ENCODE data around the gene B9D1. TPM values are rescaled to one million over a fixed set of nuclear protein-coding genes. Genes with fewer than 3 reads are reported as not detected.

The B9D1 gene
- total RNA-seq, 8 experiments from 2014 or later = 22.5 to 48.1 (median 36.5) TPM

- ATAC-seq (replicated peaks in 6 of 8) = no peak
- H3K4me1 ChIP-seq (replicated peaks in 1 of 2) = peaks cover 0 to 3% of the 10 kb centered on the region in 2 donors
- 93 to 100% (median 99%) methylated on average over 1 to 6 of the region's 10 CpGs; no CpG with 5 or more reads in 6 of the 10 experiments for WGBS, 10 experiments
- in situ Hi-C loops (cut with MboI; ENCODE audit: low pct_unique_long_range_greater_than_20kb in 2 of 9, low sequenced_read_pairs in 9 of 9, unreplicated experiment in 9 of 9) = no loop called here
- H3K4me3 ChIP-seq = no peak overlapping the region
- H3K27ac ChIP-seq = no peak overlapping the region
These were observed 34.0 kb downstream of the B9D1 start for GRCh38 chr17:19328441-19329061.

DNA sequence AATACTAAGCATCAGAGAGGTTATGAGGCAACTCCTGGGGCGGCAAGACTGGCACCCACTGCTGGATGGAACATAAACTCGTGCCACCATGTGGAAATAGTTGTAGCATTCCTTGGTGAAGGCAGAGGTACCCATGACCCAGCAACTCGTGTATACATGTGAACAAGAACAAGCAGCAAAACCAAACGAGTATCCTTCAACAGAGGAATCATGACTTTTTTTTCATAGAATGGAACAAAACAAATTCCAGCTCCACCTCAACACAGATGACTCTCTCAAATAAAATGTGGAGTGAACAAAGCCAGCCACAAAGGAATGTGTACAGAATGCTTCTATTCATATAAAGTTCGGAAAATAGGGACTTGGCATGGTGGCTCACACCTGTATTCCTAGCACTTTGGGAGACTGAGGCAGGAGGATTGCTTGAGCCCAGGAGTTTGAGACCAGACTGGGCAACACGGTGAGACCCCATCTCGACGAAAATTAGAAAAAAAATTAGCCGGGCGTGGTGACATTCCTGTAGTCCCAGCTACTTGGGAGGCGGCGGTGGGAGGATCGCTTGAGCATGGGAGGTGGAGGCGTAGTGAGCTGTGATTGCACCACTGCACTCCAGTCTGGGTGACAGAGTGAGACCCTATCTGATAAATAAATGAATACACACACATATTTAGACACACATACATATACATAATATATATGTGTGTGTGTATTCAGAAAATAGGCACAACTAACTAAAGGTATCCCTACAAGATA is 35.3 kb downstream of the B9D1 start:
- Histone ChIP-seq H3K27ac (no peak overlapping the region), H3K4me3 (no peak overlapping the region), H3K4me1 (replicated peaks in 1 of 2) (peaks cover 0 to 3% of the 10 kb centered on the region in 2 donors)
- ATAC-seq (replicated peaks in 6 of 8) = peak in 3 of 8 experiments; percentile 11 to 87 (median 52)
- in situ Hi-C loops (cut with MboI; ENCODE audit: low pct_unique_long_range_greater_than_20kb in 2 of 9, low sequenced_read_pairs in 9 of 9, unreplicated experiment in 9 of 9) = no loop called here
- 34 to 96% (median 84%) methylated on average over 2 to 11 of the region's 14 CpGs for WGBS, 10 experiments

GRCh38 chr17:19325542-19325941 is 37.0 kb downstream of the B9D1 start:
- Histone ChIP-seq H3K4me1 (replicated peaks in 1 of 2) (no peaks in the 10 kb centered on the region), H3K4me3 (no peak overlapping the region), H3K27ac (no peak overlapping the region)
- in situ Hi-C loops (cut with MboI; ENCODE audit: low pct_unique_long_range_greater_than_20kb in 2 of 9, low sequenced_read_pairs in 9 of 9, unreplicated experiment in 9 of 9) = no loop called here
- no peak for ATAC-seq (replicated peaks in 6 of 8)

DNA sequence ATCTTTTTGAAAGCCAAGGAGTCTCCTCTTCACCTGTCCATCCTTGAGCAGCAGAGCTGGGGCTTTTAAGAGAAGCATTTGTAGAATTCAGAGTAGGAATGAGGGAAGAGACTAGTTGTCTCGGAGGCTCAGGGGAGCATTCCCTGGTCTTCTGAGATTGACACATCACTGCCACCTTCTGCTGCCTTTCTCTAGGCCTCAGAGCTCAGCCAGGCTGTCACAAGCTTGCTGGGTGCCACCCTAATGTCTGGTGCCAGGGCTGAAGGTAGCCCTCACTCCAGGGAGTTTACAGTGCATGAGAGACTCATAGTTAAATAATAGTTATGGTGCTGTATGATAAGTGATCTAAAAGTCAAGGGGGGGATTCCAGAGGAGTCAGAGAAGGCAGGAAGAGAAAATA is 39.7 kb downstream of the B9D1 start:
- WGBS, 10 experiments = 80 to 100% (median 89%) methylated on average over 1 of the region's 1 CpG; no CpG with 5 or more reads in 7 of the 10 experiments
- no peak for ATAC-seq (replicated peaks in 6 of 8)

DNA sequence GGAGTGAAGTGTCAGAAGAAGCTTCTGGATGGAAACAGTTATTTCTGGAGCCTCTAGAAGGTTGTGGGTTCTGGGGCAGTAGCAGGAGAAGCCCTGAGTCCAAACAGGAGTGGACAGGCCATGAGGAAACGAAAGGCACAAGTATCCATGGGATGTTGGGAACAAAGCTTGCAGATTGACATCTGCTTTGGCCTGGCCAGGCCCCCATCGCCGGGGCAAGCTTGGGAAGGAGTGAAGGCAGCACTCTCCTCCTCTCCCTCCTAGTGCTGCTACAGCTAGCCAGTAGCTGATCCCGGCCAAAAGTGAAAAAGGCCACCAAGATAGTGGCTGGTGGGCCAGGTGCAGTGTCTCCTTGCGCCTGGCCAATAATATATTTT is 40.4 kb downstream of the B9D1 start:
- ATAC-seq (replicated peaks in 6 of 8) = no peak
- Histone ChIP-seq H3K4me3 (no peak overlapping the region), H3K27ac (no peak overlapping the region), H3K4me1 (replicated peaks in 1 of 2) (peaks cover 8 to 10% of the 10 kb centered on the region in 2 donors)
- in situ Hi-C loops (cut with MboI; ENCODE audit: low pct_unique_long_range_greater_than_20kb in 2 of 9, low sequenced_read_pairs in 9 of 9, unreplicated experiment in 9 of 9) = no loop called here
- WGBS, 10 experiments = 70 to 100% (median 92%) methylated on average over 2 to 5 of the region's 5 CpGs; no CpG with 5 or more reads in 5 of the 10 experiments

More for the DNA sequence above, 39.7 kb downstream of the B9D1 start:
- no peak overlapping the region for H3K27ac ChIP-seq
- H3K4me1 ChIP-seq (replicated peaks in 1 of 2) = peaks cover 4% of the 10 kb centered on the region in 2 donors
- H3K4me3 ChIP-seq = no peak overlapping the region
- in situ Hi-C loops (cut with MboI; ENCODE audit: low pct_unique_long_range_greater_than_20kb in 2 of 9, low sequenced_read_pairs in 9 of 9, unreplicated experiment in 9 of 9) = no loop called here

GRCh38 chr17:19321481-19322128 is 40.9 kb downstream of the B9D1 start:
- no peak for ATAC-seq (replicated peaks in 6 of 8)
- in situ Hi-C loops (cut with MboI; ENCODE audit: low pct_unique_long_range_greater_than_20kb in 2 of 9, low sequenced_read_pairs in 9 of 9, unreplicated experiment in 9 of 9) = no loop called here
- H3K4me1 ChIP-seq (replicated peaks in 1 of 2) = peaks cover 13 to 15% of the 10 kb centered on the region in 2 donors
- H3K27ac ChIP-seq = no peak overlapping the region
- H3K4me3 ChIP-seq = no peak overlapping the region
- WGBS, 10 experiments = 73 to 100% (median 89%) methylated on average over 1 to 5 of the region's 9 CpGs; no CpG with 5 or more reads in 3 of the 10 experiments

DNA sequence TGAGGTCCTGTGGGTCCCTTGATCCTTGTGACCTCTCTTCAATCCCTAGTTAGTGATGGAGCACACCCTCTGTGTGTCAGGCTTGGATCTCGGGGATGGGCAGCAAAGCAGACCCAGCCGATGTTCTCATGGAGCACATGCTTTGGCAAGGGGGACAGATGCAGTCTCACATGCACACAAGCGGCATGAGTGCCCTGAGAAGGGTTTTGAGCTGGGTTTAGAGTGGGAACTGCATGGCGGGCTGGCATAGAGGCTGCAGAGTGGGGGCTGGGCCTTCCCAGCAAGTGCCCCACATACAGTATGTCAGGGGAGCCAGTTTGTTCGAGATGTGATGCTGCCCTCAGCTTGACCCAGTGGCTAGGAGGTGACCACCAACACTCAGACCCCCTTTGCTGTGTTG is 41.6 kb downstream of the B9D1 start:
- H3K4me3 ChIP-seq = no peak overlapping the region
- no peak overlapping the region for H3K27ac ChIP-seq
- ATAC-seq (replicated peaks in 6 of 8) = no peak
- H3K4me1 ChIP-seq (replicated peaks in 1 of 2) = peaks cover 16 to 19% of the 10 kb centered on the region in 2 donors
- in situ Hi-C loops (cut with MboI; ENCODE audit: low pct_unique_long_range_greater_than_20kb in 2 of 9, low sequenced_read_pairs in 9 of 9, unreplicated experiment in 9 of 9) = no loop called here
- WGBS, 10 experiments = 67 to 88% (median 75%) methylated on average over 1 to 4 of the region's 5 CpGs; no CpG with 5 or more reads in 7 of the 10 experiments

DNA sequence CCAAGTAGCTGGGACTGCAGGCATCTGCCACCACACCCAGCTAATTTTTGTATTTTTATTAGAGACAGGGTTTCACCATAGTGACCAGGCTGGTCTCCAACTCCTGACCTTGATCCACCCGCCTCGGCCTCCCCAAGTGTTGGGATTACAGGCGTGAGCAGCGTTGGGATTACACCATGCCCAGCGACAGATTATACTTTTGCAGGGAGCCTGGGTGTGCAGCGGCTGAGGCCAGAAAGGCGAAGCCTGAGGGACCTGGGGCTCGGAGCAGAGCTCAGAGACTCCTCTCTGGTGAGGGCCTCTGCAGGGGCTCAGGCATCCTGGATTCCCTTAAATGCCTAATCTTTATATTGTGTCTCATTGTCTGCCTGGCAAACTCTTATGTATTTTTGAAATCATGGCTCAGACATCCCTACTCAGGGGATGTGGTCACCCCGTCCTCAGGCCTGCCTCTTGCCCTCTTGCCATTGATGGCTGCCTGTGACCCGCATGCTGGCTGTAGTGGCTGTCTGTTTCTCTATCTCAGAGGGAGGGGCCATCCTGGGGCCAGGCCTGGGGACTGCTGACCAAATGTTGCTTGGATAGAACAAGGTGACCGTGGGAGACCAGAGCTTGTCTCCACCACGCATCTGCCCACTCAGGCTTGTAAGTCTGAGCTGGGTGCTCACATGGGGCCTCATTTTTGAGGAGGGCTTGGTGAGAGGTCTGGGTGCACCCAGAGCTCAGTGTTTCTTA is 42.6 kb downstream of the B9D1 start:
- no peak overlapping the region for H3K27ac ChIP-seq
- in situ Hi-C loops (cut with MboI; ENCODE audit: low pct_unique_long_range_greater_than_20kb in 2 of 9, low sequenced_read_pairs in 9 of 9, unreplicated experiment in 9 of 9) = no loop called here
- H3K4me3 ChIP-seq = no peak overlapping the region
- WGBS, 10 experiments = 90 to 100% (median 96%) methylated on average over 3 to 6 of the region's 12 CpGs; no CpG with 5 or more reads in 4 of the 10 experiments
- H3K4me1 ChIP-seq (replicated peaks in 1 of 2) = peaks cover 16 to 19% of the 10 kb centered on the region in 2 donors
- ATAC-seq (replicated peaks in 6 of 8) = no peak

DNA sequence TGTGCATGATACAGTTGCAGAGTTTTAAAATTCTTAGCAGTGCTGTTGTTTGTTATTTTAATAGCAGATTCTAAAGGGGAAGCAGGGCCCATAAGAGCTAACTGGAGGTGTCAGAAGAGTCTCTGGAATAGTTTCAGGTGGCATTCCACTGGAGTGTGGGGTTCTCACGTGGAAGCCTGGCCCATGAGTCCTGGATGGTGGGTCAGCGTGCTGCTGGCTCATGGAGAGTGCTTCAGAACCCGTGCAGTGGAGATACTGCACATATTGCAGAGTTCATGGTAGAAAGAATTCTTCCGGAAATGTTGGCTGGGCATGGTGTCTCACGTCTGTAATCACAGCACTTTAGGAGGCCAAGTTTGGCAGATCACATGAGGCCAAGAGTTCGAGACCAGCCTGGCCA is 43.9 kb downstream of the B9D1 start:
- ATAC-seq (replicated peaks in 6 of 8) = no peak
- 60 to 100% (median 100%) methylated on average over 1 to 3 of the region's 6 CpGs; no CpG with 5 or more reads in 5 of the 10 experiments for WGBS, 10 experiments
- H3K4me1 ChIP-seq (replicated peaks in 1 of 2) = peaks cover 16 to 19% of the 10 kb centered on the region in 2 donors
- in situ Hi-C loops (cut with MboI; ENCODE audit: low pct_unique_long_range_greater_than_20kb in 2 of 9, low sequenced_read_pairs in 9 of 9, unreplicated experiment in 9 of 9) = no loop called here
- no peak overlapping the region for H3K4me3 ChIP-seq
- no peak overlapping the region for H3K27ac ChIP-seq

GRCh38 chr17:19317359-19318095 is 45.0 kb downstream of the B9D1 start:
- 0 to 100% (median 26%) methylated on average over 1 to 10 of the region's 19 CpGs; no CpG with 5 or more reads in 6 of the 10 experiments for WGBS, 10 experiments
- in situ Hi-C loops (cut with MboI; ENCODE audit: low pct_unique_long_range_greater_than_20kb in 2 of 9, low sequenced_read_pairs in 9 of 9, unreplicated experiment in 9 of 9) = no loop called here
- ATAC-seq (replicated peaks in 6 of 8) = peak; percentile 97 to 99 (median 98)
- Histone ChIP-seq H3K4me1 (replicated peaks in 1 of 2) (peaks cover 16 to 19% of the 10 kb centered on the region in 2 donors), H3K27ac (peak overlapping the region; percentile 53 to 58), H3K4me3 (peak overlapping the region in 2 of 5 donors; percentile 1 to 10)

DNA sequence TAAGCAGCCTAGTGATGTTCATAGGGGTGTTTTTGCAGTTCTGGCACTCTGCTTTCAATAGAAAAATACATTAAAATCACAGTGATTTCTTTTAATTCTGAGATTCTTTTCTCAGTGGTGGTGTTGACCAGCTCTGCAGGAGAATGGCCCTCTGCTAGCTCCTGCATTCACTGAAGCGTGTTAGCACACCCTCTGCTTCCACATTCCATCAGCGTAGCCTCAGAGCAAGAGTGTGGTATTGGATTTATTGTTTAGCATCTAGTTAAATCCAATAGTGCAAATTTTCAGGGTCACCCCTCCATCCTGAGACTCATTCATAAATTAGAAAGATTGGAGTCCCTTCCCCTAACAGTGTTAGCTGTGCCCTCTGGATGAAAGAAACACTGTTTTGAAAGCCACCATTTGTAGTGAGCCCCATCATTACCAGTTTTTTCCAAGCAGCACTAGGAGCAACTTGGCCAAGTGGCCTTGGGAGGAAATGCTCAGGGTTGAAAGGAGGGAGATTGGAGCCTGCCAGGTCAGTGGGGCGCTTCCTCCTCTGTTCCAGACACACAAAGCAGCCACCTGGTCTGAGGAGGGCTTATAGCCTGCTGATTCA is 45.7 kb downstream of the B9D1 start:
- WGBS, 10 experiments = 40 to 100% (median 80%) methylated on average over 1 to 2 of the region's 3 CpGs; no CpG with 5 or more reads in 2 of the 10 experiments
- H3K4me3 ChIP-seq = no peak overlapping the region
- in situ Hi-C loops (cut with MboI; ENCODE audit: low pct_unique_long_range_greater_than_20kb in 2 of 9, low sequenced_read_pairs in 9 of 9, unreplicated experiment in 9 of 9) = no loop called here
- H3K27ac ChIP-seq = peak overlapping the region; percentile 46 to 49
- H3K4me1 ChIP-seq (replicated peaks in 1 of 2) = peaks cover 16 to 19% of the 10 kb centered on the region in 2 donors
- peak in 4 of 8 experiments; percentile 0 to 9 (median 2) for ATAC-seq (replicated peaks in 6 of 8)

DNA sequence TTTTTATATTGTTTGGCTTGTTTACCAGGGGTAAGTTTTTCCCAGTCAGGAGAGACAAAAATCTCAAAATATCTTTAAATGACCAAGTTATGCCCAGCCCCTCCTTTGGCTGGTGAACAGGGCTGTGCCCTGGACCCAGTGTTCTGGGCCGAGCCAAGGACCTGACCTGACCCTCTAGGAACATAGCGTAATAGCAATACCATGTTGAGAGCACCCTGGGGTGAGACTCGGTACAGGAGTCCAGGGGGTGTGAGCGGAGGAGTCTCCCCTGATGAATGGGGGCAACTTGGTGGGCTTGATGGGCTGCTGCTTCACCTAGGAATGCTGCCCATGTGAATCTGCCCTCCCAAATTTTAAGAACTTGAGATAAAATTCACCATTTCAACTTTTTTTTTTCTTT is 47.4 kb downstream of the B9D1 start:
- ATAC-seq (replicated peaks in 6 of 8) = no peak
- Histone ChIP-seq H3K4me1 (replicated peaks in 1 of 2) (peaks cover 16 to 19% of the 10 kb centered on the region in 2 donors), H3K4me3 (no peak overlapping the region), H3K27ac (no peak overlapping the region)
- 73 to 100% (median 95%) methylated on average over 1 to 3 of the region's 4 CpGs; no CpG with 5 or more reads in 2 of the 10 experiments for WGBS, 10 experiments
- in situ Hi-C loops (cut with MboI; ENCODE audit: low pct_unique_long_range_greater_than_20kb in 2 of 9, low sequenced_read_pairs in 9 of 9, unreplicated experiment in 9 of 9) = no loop called here

Data from motor neuron (in vitro differentiated cells).